AG04450 (cell line): ENCODE results near the gene CDHR4. TPM values are rescaled to one million over a fixed set of nuclear protein-coding genes. Genes with fewer than 3 reads are reported as not detected.
"Not testable (repeated sequence)": the region's sequence is repeated elsewhere in the genome, so short reads cannot be mapped to it uniquely, and the experiment has no call there.

Experiments
- CTCF ChIA-PET: fragments of 300-600, 350-600 bp; formaldehyde crosslinking; extraction: SDS; loops from one replicate; lab custom pipeline; 2022; ENCODE audit warnings: antibody characterized with exemption, inconsistent platforms; lab: Charles Lee
- POLR2A ChIA-PET: fragments of 350-600 bp; formaldehyde crosslinking; extraction: SDS; loops from one replicate; lab custom pipeline; 2021; ENCODE audit warnings: antibody characterized with exemption, inconsistent platforms; lab: Yijun Ruan, JAX
- DNase-seq: peaks from one replicate; pipeline ENCODE4 v3.0.0-alpha.2; 2011; ENCODE audit warnings: low read depth, low spot score
- H3K27ac ChIP-seq: one replicate; pipeline ENCODE4 v1.5.1; 2012; ENCODE audit warnings: low read depth, low read length, control low read depth
- H3K27me3 ChIP-seq: one replicate; pipeline ENCODE4 v1.6.0; 2012; ENCODE audit warnings: low read length; ENCODE audit not compliant: control insufficient read depth, insufficient read depth
- H3K4me3 ChIP-seq: 2 replicates; pipeline ENCODE4 v1.5.1; 2011; ENCODE audit warnings: mild to moderate bottlenecking, low read depth, low read length, control low read depth
- H3K9me3 ChIP-seq: 2 replicates; pipeline ENCODE4 v1.5.1; 2012; ENCODE audit warnings: low read length; ENCODE audit not compliant: control insufficient read depth, insufficient read depth
- polyA plus RNA-seq: library from polyadenylated mRNA; depleted of rRNA; stranded (reverse); fragments of >200 nt; gene quantifications from 2 replicates; pipeline ENCODE4 v1.2.3, GENCODE V29; 2011
- TF ChIP-seq, protein P1 (sequence below): IDR thresholded peaks from 2 replicates; pipeline ENCODE4 v1.5.1; 2011; ENCODE audit warnings: low read depth, low read length, control low read depth, inconsistent platforms

Gene CDHR4
- polyA plus RNA-seq, 1 experiment = not detected

DNA sequence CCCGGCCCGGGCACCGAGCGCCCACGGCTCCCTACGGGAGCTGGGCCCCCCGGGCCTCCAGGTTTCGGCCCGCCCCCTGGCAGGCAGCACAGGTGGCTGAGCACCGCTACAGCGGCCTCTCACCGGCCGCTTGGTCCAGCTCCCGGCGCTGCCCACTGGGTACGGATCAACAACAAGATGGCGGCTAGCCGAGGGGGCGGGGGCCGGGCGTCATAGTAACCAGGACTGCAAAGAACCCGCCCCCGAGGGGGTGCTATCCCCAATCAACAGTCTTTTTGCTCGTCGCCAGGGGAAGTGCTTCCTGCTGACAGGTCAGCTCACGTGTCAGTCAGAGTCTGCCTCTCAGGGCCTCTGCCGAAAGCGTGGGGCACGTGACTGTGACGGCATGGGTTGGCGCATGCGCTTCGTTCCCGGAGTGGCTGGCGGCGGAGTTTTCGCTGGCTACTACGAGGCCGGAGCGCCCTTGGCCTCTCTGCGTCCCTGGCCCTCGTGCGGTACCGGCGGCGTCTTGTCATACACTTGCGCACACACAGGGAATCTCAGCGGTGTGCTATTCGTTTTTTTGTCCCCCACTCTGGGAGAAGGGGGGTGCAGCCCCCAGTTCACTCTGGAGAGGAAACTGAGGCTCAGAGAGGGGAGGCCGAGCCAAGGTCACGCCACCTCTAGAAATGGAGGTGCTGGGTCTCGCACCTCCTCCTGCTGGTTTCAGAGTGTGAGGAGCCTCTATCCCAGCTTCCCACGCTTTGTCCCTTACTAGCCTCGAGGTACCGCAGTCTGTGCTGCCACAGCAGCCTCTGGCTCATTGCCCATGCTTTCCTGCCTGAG, 13.1 kb downstream of the CDHR4 start, which contains the start of gene IP6K1:
TSS of gene IP6K1 (minus strand) at position 186 of the 825 bp plus-strand sequence. CDS start 38,502 bp downstream, outside the sequence.
- H3K9me3 ChIP-seq = no peaks in the 10 kb centered on the region
- TF ChIP-seq, protein P1, sequence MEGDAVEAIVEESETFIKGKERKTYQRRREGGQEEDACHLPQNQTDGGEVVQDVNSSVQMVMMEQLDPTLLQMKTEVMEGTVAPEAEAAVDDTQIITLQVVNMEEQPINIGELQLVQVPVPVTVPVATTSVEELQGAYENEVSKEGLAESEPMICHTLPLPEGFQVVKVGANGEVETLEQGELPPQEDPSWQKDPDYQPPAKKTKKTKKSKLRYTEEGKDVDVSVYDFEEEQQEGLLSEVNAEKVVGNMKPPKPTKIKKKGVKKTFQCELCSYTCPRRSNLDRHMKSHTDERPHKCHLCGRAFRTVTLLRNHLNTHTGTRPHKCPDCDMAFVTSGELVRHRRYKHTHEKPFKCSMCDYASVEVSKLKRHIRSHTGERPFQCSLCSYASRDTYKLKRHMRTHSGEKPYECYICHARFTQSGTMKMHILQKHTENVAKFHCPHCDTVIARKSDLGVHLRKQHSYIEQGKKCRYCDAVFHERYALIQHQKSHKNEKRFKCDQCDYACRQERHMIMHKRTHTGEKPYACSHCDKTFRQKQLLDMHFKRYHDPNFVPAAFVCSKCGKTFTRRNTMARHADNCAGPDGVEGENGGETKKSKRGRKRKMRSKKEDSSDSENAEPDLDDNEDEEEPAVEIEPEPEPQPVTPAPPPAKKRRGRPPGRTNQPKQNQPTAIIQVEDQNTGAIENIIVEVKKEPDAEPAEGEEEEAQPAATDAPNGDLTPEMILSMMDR = no peak
- H3K27me3 ChIP-seq = no peaks in the 10 kb centered on the region
- H3K4me3 ChIP-seq = peak within 1 kb of the TSS; percentile 69
- ChIA-PET CTCF (interaction anchor here (0.5 to 2.1 kb wide), 4 partner anchors 16 to 448 kb away, joined by 3 to 12 read pairs (median 3); partner anchors contain the start of gene INKA1), POLR2A (interaction anchor here (0.6 to 1.5 kb wide), 8 partner anchors 8 to 1069 kb away, joined by 3 to 9 read pairs (median 3); partner anchors contain the start of genes CDHR4 and INKA1)
- H3K27ac ChIP-seq = peak within 1 kb of the TSS; percentile 80
- DNase-seq = peak; percentile 100

DNA sequence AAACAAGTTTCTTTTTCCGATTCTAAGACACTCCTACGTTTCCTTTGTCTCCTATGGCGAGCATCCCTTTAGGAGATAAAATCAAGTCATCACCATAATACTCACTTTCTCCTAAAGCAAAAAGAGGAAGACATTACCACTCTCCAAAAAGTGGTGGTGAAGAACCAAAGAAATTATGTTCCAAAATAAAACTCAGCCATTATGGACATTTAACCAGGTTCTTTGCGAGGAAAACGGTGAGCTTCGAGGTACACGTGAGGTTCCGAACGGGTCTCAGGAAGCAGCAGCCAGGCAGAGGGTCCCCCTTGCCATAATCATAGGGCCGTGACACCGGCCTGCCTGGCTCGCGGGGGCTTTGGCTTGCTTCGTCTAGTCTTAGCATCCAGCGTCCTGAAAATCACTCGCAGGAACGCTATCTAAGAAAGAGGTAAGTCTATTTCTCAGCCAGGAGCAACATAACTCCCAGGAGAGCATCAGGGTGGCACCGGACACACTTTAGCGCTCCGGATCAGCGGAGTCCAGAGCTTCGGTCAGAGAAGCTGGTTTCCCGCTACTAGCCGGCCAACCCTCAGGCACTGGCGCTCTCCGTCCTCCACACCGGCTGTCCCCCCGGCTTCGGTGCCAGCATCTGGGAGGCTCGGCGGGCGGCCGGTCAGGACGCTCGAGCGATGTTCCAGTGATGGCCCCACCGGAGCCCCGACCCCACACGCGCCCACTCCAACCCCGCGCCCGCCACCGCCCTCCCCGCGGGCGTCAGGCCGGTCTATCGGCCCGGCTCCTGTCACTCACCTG, 13.9 kb downstream of the CDHR4 start:
- DNase-seq = no peak
- Histone ChIP-seq H3K9me3 (no peaks in the 10 kb centered on the region), H3K4me3 (peak overlapping the region; percentile 69), H3K27me3 (no peaks in the 10 kb centered on the region), H3K27ac (no peak overlapping the region)
- CTCF ChIA-PET = interaction anchor here (0.8 to 0.9 kb wide), 2 partner anchors 17 to 82 kb away, joined by 3 read pairs; partner anchors contain the start of gene INKA1
- TF ChIP-seq, protein P1 = no peak
- POLR2A ChIA-PET = interaction anchor here (0.6 to 1.5 kb wide), 7 partner anchors 9 to 1068 kb away, joined by 3 to 9 read pairs (median 3); partner anchors contain the start of genes CDHR4 and INKA1

DNA sequence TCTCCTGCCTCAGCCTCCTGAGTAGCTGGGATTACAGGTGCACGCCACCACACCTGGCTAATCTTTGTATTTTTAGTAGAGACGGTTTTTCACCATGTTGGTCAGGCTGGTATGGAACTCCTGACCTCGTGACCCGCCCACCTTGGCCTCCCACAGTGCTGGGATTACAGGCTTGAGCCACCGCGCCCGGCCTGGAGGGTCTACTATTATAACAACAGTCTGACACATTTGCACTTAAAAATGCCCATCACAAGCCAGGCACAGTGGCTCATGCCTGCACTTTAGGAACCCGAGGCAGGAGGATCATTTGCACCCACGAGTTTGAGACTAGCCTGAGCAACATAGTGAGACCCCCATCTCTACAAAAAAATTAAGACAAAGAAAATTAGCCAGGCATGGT, 17.4 kb downstream of the CDHR4 start:
- ChIA-PET POLR2A (interaction anchor here (0.7 to 0.8 kb wide), 2 partner anchors 9 to 23 kb away, joined by 4 to 5 read pairs; no protein-coding TSS in a partner anchor), CTCF (interaction anchor here (2.2 kb wide), 1 partner anchor 20 kb away, joined by 8 read pairs; the partner anchor contains the start of gene INKA1)

DNA sequence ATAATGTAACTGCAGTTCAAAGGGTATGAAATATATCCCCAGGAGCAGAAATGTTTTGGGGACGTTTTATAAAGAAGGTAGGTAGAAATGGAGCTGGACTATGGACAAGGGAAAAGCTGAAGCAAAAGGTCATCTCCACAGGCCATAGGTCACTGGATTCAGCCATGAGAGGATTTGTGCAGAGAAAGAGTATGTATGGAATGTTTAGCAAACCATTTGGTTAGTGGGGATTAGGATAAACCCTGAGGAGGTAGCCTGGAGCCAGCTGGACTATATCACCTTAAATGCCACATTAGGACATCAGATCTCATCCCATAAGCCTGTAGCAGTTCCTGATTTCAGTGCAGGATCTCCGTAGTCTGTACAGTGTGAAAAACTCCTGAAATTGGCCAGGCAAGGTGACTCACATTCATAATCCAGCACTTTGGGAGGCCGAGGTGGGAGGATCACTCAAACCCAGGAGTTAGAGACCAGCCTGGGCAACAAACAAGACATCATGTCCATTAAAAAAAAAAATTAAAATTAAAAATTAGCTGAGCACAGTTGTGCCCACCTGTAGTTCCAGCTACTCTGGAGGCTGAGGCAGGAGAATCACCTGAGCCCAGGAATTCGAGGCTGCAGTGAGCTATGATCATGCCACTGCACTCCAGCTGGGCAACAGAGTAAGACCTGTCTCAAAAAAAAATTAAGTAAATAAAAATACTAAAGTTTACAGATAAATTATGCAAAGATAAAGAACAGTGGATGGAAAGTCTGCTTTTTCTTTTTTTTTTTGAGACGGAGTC, 18.1 kb downstream of the CDHR4 start:
- Histone ChIP-seq H3K4me3 (no peak overlapping the region), H3K27me3 (no peaks in the 10 kb centered on the region), H3K27ac (no peak overlapping the region), H3K9me3 (no peaks in the 10 kb centered on the region)
- TF ChIP-seq, protein P1 = no peak
- CTCF ChIA-PET = interaction anchor here (0.6 to 2.2 kb wide), 3 partner anchors 21 to 1345 kb away, joined by 3 to 8 read pairs (median 4); partner anchors contain the start of gene INKA1
- DNase-seq = no peak
- POLR2A ChIA-PET = interaction anchor here (0.8 kb wide), 1 partner anchor 10 kb away, joined by 5 read pairs; no protein-coding TSS in a partner anchor

More for the DNA sequence above, 17.4 kb downstream of the CDHR4 start:
- H3K27me3 ChIP-seq, H3K4me3 ChIP-seq, H3K9me3 ChIP-seq, H3K27ac ChIP-seq, DNase-seq: not testable (repeated sequence)

DNA sequence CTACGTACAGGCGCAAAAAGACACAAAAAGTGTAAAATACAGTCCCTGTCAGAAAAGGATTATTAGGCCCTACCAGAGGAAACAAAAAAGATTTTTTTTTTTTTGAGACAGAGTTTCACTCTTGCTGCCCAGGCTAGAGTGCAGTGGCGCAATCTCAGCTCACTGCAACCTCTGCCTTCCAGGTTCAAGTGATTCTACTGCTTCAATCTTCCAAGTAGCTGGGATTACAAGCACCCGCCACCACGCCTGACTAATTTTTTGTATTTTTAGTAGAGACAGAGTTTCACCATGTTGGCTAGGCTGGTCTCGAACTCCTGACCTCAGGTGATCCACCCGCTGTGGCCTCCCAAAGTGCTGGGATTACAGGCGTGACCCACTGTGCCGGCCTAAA, 18.7 kb downstream of the CDHR4 start:
- H3K4me3 ChIP-seq, POLR2A ChIA-PET, H3K27me3 ChIP-seq, DNase-seq, H3K27ac ChIP-seq, H3K9me3 ChIP-seq: not testable (repeated sequence)
- CTCF ChIA-PET = interaction anchor here (0.6 to 2.2 kb wide), 2 partner anchors 22 to 30 kb away, joined by 4 to 8 read pairs; partner anchors contain the start of gene INKA1
